HK-2 (cell line): ENCODE measurements around the gene SHC3.

Source experiments
- DNase-seq: peaks from one replicate; pipeline ENCODE4 v3.0.0-alpha.2; 2018; ENCODE audit not compliant: unreplicated experiment

SHC3 gene

DNA sequence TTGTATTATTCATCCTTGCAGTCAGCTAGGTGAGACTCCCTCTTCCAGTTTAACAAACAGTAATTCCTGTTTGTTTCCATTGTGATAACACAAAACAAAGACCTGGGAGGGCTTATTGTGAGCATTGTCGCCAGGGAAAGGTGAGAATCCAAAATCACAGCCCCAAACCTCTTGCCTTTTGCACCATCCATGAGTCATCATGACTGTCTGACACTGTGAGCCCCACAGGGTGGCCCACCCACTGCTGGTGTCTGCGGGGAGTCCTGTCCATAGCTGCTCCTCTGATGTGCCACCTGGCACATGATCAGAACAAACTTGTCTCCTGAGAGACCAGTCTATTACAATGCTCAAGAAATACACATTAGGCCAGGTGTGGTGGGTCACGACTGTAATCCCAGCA, 221.1 kb downstream of the SHC3 start:
- no peak for DNase-seq
